Inferior parietal cortex (tissue), 1 donor: Measurements from ENCODE around the gene RAD51B.

Source experiments
- DNase-seq: peaks from one replicate; pipeline ENCODE4 v3.0.0-alpha.2; 2016; ENCODE audit errors: extremely low spot score

RAD51B gene

GRCh38 chr14:68477110-68477455, 657.5 kb downstream of the RAD51B start:
- no peak for DNase-seq

- DNase-seq: no peak
Observed at GRCh38 chr14:68477461-68478085, 658.0 kb downstream of the RAD51B start.

- no peak for DNase-seq
Observed at GRCh38 chr14:68479247-68479646, 659.7 kb downstream of the RAD51B start.

- DNase-seq: no peak
Observed at GRCh38 chr14:68482018-68482417, 662.4 kb downstream of the RAD51B start.

- no peak for DNase-seq
Observed at GRCh38 chr14:68482772-68483395, 663.3 kb downstream of the RAD51B start.

- no peak for DNase-seq
Observed at GRCh38 chr14:68486033-68486732, 666.6 kb downstream of the RAD51B start.

GRCh38 chr14:68486809-68487208, 667.2 kb downstream of the RAD51B start:
- DNase-seq: no peak

- no peak for DNase-seq
Observed at GRCh38 chr14:68487805-68488590, 668.4 kb downstream of the RAD51B start.

GRCh38 chr14:68491793-68492192, 672.2 kb downstream of the RAD51B start:
- DNase-seq: no peak

- DNase-seq: no peak
Observed at GRCh38 chr14:68492381-68493151, 673.0 kb downstream of the RAD51B start.

GRCh38 chr14:68493152-68493911, 673.8 kb downstream of the RAD51B start:
- no peak for DNase-seq

GRCh38 chr14:68495101-68496039, 675.8 kb downstream of the RAD51B start:
- DNase-seq: no peak

GRCh38 chr14:68497011-68497410, 677.4 kb downstream of the RAD51B start:
- DNase-seq: no peak

GRCh38 chr14:68499451-68499850, 679.9 kb downstream of the RAD51B start:
- no peak for DNase-seq

GRCh38 chr14:68501171-68501570, 681.6 kb downstream of the RAD51B start:
- DNase-seq: no peak

- no peak for DNase-seq
Observed at GRCh38 chr14:68501614-68502052, 682.1 kb downstream of the RAD51B start.

GRCh38 chr14:68502230-68502629, 682.7 kb downstream of the RAD51B start:
- DNase-seq: no peak

- no peak for DNase-seq
Observed at GRCh38 chr14:68503186-68503825, 683.7 kb downstream of the RAD51B start.

GRCh38 chr14:68504861-68505260, 685.3 kb downstream of the RAD51B start:
- no peak for DNase-seq
